ENCODE measurements around the gene ANKRD1.
A peak's percentile ranks its signal among the peaks of the same experiment; 100 is the strongest.
"Not testable (repeated sequence)": the region's sequence is repeated elsewhere in the genome, so short reads cannot be mapped to it uniquely, and the experiment has no call there.

ANKRD1 gene
- 0 to 0.88 reads per million in 2 donors for total RNA-seq

DNA sequence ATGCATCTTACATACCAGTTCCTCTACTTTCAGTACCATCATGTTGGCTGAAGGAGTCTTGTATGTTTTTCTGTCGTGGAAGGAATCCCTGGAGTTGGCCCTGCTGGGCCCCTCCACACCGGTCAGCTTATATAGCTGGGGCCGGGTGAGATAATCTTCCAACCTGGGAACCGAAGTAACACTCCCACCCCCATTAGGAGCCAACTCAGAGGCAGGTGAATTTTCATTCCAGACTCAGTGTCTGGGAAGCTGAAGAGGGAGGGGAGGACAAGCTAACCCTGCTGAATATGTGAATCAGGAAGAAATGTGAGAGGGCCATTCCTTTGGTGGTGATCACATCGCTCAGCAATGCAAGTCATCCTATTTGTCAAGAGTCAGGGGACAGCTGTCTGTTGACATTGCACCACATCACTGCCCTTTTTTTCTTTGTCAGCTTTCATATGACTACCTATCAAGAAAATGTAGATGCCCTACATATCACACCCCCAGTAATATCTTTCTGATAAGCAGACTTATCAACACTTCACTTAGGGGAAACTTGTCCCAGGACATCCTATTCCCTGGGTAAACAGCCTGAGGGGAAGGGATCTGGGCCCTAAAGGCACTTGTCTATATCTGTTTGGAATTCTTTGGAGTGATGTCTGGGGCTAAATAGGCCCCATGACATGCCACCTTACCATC, at the start of gene ANKRD1:
ANKRD1 (minus strand) TSS at position 102 of the 681 bp plus-strand sequence; CDS start at position 42, 60 bp downstream.
- no peak for DNase-seq

DNA sequence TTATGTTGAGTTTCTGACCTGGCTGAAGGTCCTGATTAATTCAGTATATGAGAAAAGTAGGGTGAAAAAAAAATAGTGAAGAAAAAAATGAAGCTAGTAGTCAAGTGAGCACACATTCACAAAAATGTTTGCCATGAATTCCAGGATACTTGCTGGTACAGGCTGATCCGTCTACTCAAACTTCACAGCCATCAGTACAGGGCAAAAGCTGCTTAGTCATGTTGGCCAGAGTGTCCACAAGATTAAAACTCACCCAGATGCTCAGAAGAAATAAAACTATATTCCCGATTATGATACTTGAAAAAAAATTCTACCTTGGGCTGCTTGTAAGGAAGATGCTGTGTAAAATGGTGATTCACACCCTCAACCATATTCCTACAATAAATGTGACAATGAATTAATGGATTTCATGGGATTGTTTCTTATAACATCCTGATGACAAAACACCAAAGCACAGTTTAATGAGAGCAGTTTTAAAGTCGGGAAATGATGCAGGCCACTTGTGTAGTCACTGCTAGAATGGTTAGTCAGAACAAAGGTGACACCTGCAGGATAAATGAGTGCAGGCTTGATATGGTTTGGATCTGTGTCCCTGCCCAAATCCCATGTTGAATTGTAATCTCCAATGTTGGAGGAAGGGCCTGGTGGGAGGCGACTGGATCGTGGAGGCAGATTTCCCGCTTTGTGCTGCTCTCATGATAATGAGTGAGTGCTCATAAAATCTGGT, 49.2 kb upstream of the ANKRD1 start:
- DNase-seq = peak in 1 of 5 experiments; percentile 38

DNA sequence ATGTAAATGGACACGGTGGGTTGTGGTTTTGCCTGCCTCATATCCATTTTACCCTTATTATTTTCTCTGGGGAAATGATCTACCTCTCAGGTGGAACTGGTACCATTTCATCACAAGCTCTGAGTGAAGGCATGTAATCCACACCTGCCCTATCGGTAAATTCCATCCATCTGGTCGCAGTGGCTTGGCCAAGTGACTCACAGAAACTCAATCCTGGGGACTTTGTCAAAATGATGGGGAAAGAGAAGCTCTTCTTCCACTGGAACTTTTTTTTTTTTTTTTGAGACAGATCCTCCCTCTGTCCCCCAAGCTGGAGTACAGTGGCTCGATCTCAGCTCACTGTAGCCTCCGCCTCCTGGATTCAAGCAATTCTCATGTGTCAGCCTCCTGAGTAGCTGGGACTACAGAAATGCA, 48.2 kb upstream of the ANKRD1 start:
- no peak for DNase-seq

DNA sequence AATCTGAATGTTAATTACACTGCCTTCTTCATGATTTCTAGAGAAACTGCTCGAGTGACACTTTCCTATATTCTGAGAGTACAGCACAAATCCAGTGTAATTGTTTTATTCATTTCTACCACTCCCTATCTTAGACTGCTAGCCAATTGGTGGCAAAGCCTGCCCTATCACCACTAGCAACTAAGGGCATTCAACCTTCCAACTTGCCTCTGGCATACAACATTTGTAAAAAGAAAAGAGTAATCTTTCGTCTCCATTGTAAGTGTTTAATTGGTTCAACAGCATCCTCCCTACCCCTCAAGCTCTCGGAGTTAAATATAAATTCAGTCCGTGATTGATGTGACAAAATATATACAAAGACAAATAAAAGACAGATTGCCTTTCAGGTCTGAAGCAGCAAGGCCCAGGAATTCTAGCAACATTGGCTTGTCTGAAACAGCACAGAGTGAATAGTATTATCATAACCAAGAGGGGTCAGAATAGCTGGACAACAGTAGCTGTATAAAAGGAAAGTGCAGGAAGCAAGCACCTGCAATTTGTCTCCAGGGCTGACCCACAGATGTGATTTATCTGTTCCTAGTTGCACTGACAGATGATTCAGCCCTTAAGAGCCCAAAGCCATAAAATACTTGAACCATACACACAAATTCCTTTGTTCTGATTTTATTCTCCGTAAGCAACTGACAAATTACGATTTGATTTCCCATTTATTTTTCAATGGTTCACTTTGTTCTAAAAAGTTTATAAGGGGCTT, 47.6 kb upstream of the ANKRD1 start:
- DNase-seq = no peak

DNA sequence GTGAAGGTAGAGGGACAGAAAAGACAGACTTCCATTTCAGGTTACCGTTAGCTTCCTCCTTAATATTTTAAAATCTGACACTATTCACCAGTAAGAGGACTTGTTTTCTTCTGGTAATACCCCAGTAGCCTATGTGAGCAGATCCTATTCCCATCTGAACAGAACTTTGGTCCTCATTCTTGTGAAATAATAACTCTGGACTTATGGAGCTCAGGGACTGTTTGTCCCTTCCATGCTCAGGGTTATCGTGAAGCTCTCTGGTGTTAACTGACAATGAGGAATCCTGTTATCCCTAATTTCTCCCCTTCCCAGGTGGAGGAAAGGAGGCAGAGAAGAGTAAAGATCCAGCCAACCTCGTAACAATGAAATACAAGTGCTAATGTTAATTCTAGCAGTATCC, 47.0 kb upstream of the ANKRD1 start:
- DNase-seq = no peak

DNA sequence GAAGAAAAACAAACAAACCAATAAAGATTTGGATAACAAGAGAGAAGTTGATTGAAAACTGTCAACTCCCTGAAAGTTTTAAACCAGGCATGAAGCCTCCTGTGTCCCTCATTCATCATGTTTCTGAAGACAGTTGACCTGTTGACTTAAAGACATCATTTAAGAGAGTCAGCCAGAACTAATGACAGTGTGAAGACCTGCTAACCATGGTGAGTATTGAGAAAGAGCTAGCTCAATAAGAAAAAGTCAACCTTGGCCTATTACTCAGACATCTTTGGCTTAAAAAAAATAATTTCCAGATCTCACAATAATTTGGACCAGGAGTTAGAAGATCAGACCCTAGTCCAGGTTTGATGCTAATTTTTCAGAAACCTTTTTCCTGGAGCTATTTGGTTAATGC, 45.3 kb upstream of the ANKRD1 start:
- DNase-seq = no peak

DNA sequence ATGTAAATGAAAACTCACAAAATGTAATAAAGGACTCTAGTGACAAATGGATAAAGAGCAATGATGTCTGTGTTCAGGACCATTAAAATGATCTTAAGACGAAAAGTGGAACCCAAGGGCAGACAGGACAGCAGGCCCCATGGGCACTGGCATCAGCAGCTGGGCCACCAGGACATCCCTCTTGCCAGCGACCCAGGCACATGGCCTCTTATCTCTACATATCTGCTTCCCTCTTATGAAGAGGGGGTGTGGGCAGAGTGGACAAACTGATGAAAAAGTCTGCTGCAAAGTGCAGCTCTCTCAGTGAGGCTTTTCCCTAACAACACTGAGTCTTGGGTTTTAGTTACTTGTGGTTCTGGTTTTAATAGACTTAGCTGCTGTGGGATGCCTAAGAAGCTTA, 44.8 kb upstream of the ANKRD1 start:
- DNase-seq = no peak

DNA sequence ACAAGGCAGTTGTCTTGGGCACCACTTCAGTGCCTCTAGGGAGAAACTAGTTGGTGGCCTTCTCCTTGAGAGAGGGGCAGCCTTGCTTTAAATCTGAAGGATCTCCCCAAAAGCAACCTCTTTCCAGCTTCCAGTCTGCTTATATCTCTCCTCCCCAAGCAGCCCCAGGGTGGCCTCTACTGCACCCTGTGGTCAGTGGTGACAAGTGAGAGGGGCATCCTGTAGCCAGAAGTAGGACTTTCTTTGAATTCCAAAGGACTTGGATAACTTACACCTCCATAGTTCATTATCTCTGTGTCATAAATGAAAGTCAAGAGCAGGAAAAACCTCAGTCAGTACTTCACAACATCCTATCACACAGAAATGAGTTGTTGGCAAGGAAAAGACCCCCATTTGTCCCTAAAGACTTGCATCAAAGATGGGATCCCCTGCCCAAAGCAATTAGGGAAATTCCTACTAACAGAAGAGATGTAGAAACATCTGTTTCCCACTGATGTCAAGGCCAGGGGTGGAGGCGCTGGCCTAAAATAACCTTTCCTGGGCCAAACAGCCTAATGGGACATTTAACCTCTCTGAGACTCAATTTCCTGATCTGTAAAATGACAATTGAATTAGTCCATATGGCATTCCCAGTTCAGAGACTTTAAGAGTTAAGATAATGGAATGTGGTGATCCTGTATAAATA, 44.0 kb upstream of the ANKRD1 start:
- no peak for DNase-seq

DNA sequence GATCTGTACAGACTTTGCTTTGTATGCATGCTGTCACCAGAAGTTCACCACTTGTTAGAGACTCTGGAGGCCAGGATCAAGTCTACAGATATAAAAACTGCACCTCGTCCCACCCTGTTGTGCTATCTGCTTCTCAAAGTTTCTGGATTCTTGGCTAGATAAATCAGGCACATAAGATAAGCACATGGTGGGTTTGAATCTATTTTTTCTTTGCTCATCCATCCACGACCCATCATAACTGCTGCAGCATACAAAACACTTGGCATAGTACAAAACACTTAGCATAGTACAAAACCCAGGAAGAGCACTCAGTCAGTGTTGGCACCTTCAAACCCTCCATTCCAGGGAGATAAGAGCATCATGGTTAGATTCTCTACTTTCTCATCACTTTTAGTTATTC, 42.4 kb upstream of the ANKRD1 start:
- DNase-seq = no peak

DNA sequence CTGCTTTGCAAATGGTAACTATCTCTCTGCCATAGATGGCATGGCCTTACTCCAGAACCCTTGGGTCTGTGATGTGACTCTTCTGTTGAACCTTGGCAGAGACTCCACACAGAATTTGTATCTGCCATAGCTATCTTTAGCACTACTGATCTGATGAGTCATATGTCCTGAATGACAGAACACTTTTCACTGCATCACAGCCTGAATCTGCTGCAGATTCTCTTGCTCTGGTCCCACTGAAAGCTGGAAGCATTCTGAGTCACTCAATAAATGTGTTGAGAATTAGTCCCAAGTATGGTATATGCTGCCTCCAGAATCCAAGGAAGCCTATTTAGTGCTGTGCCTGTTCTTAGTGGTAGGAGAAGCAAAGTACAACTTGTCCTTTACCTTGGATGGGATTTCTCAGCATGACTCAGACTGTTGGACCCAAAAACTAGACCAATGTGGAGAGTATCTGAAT, 39.5 kb upstream of the ANKRD1 start:
- DNase-seq = peak in 1 of 5 experiments; percentile 34

DNA sequence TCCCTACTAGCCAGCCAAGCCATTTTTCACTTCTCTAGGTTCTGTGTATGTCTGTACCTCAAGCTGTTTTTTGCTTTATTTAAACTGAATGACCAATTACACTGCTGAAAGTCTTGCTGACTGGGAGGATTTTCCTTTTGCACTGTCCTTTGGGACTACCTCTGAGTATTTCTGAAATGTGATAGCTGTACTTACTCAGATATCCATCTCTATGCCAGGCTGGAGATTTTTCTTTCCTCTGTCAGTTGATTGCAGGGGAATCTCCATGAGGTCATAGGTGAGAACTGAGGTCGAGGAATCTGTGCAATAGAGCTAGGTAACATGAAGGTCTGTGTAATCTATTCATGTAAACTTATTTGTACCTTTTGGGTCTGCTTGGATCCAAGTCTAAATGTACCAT, 38.9 kb upstream of the ANKRD1 start:
- DNase-seq = no peak

DNA sequence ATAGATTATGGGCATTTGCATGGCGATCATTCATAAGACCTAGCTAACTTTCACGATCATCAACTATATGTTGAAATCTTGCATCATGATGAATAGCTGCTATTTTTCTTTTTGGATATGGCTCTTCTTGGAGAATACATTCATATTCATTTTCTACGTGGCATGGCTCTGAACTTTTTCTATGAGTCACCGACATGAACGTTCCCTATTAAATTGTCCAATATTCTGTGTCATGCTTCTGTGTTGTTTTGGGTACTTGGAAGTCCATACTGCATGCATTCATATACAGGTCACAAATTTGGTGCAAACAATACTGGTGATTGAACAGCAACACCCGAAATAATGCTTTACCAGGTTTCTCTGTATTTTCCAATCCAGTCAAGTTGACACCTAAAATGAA, 37.9 kb upstream of the ANKRD1 start:
- no peak for DNase-seq

DNA sequence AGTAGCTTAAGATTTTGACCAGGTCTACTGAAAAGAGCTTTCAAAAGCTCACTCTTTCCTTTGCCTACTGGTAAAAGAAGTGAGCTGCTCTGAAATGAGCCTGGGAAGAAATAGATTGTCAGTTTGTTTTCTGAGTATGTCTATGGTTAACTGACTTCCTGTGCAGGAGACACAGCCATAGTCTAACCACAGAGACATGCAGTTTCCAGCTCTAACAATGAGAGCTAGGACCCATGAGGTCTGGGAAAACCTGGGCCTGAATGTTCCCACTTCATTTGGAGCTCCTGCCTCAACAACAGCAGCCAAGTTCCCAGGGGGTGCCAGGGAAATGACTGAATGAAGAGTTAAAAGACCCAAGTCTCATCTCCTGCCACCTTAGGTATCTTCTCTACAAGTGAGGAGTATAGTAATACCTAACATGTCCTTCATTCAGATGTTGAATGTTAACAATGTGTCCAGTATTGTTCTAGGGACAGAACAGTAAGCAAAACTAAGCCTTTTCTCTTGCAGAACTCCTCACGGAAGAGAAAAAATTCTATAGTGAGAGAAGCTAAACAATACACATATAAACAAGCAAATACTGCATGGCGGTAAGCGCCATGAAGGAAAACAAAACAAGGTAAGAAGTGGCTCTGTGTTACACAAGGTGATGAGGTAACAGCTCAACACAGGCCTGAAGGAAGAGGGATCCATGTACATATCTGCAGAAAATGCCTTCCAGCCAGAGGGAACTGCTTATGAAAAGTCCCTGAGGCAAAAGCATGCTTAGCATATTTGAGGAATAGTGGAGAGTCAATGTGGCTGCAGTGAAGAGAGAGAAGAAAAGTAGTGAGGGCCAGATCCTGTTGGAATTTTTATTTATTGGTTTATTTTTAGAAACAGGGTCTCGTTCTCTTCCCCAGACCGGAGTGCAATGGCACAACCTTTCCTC, 26.4 kb upstream of the ANKRD1 start:
- peak in 1 of 5 experiments; percentile 85 for DNase-seq

DNA sequence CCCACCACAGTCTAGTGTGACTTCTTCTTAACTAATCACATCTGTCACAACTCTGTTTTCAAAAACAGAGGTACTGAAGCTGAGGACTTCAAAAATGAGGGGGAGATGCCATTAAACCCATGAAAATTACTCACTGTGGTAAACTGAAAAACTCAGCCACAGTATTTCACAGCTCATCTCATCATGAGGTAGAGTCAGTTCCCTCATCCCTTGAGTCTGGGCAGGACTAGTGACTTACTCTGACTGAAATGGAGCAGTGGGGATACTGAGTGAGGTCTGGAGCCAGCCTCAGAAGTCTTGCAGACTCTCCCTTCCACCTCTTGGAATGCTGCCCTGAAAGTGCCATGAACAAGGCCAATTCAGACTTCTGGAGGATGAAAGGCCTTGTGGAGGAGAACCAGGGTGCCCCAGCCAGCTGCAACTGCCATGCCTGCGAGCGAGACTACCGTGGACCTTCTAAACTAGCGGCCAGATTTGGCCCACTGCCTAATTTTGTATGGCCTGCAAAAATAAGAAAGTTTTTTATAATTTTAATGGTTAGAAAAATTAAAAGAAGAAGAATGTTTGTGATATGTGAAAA, 24.7 kb upstream of the ANKRD1 start:
- DNase-seq = peak in 1 of 5 experiments; percentile 41

DNA sequence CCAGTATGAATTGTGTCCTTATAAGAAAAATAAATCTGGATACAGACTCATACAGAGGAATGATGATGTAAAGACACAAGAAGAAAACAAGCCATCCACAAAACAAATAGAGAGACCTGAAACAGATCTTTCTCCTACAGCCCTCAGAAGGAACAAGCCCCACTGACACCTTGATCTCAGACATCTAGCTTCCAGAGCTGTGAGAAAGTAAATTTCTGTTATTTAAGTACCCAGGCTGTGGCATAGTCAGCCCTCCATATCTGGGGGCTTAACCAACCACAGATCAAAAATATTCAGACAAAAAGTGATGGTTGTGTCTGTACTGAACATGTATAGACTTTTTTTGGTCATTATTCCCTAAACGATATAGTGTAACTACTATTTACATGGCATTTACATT, 23.9 kb upstream of the ANKRD1 start:
- DNase-seq = no peak

DNA sequence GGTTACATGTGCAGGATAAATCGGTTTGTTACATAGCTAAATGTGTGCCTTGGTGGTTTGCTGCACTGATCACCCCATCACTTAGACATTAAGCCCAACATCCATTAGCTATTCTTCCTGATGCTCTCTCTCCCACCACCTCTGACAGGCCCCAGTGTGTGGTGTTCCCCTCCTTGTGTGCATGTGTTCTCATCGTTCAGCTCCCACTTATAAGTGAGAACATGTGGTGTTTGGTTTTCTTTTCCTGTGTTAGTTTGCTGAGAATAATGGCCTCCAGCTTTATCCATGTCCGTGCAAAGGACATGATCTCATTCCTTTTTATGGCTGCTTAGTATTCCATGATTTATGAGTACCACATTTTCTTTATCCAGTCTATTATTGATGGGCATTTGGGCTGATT, 22.1 kb upstream of the ANKRD1 start:
- not testable (repeated sequence) for DNase-seq

DNA sequence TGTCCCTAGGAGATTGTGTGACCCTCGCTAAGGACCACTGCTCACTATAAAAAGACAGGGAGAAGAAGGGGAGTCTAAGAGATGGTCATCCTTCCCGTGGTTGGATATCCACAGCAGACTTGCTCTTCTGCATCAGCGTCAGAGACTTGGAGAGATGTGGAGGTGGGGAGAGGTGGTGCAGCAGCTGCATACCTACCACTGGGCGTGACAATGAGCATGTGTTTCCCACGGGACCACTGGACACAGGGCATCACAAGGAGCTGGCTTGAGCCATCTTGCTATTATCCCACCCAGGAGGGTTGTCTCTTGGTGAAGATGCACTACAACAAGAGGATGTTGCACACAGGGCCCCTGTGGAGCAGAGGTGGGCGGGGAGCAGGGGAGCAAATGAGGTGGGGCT, 18.8 kb upstream of the ANKRD1 start:
- DNase-seq = no peak

DNA sequence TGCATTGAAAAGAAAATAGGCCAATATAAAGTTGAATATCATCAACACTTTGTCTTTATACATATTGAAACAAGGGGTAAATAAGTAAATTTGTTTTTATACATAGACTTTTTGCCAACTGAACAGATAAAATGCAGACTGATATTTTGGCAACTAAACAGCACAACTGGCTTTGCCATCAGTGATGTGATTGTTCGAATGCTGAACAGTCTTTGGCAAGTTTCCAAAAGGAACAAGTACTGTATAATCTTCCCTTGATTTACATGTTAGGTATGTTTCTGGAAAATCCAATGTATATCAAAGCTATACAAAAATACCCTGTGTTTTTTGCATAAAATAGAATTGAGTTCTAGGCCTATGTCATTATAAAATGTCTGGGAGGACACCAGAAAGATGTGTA, 18.2 kb upstream of the ANKRD1 start:
- no peak for DNase-seq

DNA sequence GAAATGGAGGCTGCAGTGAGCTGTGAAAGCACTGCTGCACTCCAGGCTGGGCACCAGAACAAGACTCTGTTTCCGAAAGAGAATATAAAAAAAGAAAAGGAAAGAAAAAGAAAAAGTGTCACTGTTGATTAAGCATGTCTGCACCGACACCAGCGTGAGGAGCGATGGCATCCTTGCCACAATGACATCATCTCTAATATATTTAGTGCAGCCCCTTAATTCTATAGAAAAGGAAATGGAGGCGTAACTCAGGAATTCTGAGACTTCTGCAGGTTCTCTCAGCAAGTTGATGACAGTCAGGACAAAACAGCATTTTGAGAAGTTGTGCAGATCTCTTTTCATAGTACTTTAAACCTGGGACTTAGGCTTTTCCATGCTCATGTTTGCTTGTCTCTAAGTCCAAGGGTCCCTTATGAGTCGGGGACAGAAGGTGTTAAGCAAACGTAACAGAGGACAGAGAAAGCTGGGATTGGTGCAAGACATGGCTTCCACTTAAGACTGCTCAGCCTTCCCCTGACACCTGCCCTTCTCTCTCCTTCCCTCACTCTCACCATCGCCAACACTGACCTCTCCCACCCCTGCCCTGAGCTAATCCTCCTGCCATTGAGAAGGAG, 16.9 kb upstream of the ANKRD1 start:
- no peak for DNase-seq

DNA sequence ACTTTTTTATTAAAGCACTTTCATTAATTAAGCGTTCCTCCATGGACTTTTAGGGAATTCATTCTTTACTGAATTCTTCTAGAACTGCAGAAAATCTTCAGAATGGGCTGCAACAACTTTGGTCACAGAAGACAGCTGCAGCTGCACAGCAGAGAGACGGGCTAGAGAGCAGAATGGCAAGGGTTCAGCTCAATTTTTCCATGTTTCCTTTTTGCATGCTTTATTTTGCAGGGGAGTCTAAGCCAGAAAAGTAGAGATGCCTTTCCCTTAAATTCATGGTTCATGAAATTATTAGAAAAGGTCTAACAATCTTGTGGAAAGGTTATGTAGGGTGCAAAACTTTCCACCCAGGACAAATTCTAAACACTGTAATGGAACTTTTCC, 15.4 kb upstream of the ANKRD1 start:
- no peak for DNase-seq
